Glomerular endothelial cell (primary cell): ENCODE results near the gene ANKRD6. TPM values are rescaled to one million over a fixed set of nuclear protein-coding genes. Genes with fewer than 3 reads are reported as not detected.

Experiments used
- DNase-seq: peaks from one replicate; pipeline ENCODE4 v3.0.0-alpha.2; 2011; ENCODE audit warnings: low read depth, low spot score; ENCODE audit errors: extremely low read depth
- total RNA-seq: library from RNA; depleted of rRNA; stranded (reverse); fragments of >200 nt; gene quantifications from 2 replicates; pipeline ENCODE4 v1.2.3, GENCODE V29; 2015

ANKRD6 gene
- total RNA-seq, 1 donor from 2014 or later: 18.5 TPM

GRCh38 chr6:89555806-89556205 is 122.9 kb downstream of the ANKRD6 start:
- DNase-seq: no peak

DNA sequence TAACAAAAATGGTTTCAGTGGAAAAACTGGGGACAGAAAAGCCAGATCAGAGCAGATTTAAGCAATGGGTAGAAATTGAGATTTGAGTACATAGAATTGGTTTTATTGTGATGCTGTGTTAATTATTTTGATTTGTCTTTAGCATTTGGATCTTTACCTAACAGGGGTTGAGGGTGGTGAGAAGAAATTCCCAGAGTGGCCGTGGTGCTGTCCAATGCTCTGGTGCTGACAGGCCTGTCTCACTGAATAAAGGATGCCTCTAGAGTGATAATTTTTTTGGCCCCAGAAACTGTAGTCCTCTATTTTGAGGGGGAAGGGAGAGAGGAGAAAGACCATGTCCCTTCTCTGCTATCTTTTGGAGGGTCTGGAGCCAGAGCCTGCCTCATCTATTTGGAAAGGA is 126.5 kb downstream of the ANKRD6 start:
- DNase-seq: no peak

DNA sequence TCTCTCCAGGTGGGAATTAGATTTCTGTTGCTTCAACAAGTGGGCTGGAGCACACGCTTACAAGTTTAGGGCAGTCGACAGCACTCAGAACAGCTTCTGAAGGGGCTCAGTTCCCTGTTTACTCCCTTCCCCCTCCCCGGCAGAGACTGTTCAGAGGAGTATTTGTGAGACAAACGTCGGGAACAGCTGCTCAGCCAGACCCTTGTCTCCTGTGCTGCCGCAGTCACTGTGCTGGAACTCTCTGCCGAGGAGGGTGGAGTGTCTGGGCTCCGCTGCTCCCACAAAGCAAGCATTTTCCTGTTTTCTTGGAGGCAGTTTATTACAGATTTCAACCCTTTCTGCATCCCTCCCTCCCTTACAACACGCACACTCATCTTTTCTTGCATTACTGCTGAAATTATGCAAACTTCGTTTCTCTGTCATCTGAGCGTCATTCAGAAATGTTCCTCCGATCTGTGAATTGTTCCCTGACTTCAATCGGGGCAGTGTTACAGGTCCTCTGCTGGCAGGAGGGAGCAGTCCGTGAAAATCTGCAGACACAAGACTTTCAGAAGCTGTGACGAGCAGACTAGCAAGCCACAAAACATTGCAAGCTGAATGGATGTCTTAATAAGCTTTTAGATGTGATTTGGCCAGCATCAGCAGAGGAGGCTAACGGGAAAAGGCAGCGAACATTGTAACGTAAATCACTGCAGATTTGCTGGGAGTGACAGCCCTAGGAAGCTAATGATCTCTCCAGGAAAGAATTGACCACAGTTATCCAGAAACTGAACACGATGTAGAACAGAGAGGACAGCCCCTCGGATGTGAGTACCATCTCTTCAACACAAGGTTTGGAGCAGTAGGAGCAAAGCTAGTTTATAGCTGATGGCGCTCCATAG is 129.4 kb downstream of the ANKRD6 start:
- DNase-seq: no peak

DNA sequence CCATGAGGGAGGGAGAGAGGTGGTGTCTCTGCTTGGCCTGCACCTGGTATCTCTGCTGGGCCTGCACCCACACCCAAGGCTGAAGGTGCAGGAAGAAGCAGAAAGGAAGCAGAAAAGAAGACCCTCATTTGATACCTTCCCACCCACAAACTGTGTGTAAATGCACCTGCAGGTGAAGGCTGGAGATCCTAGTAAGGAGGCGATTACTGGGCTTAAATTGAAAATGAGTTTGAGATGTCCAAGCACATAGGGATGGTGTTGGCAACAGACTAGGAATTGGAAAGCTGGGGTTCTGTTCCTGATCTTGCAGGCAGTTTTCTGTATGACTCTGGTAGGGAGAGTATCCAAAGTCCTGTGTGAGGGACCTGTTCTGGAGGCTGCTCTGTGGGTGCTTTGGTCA is 130.9 kb downstream of the ANKRD6 start:
- DNase-seq: no peak

GRCh38 chr6:89564752-89565427 is 131.9 kb downstream of the ANKRD6 start:
- no peak for DNase-seq

DNA sequence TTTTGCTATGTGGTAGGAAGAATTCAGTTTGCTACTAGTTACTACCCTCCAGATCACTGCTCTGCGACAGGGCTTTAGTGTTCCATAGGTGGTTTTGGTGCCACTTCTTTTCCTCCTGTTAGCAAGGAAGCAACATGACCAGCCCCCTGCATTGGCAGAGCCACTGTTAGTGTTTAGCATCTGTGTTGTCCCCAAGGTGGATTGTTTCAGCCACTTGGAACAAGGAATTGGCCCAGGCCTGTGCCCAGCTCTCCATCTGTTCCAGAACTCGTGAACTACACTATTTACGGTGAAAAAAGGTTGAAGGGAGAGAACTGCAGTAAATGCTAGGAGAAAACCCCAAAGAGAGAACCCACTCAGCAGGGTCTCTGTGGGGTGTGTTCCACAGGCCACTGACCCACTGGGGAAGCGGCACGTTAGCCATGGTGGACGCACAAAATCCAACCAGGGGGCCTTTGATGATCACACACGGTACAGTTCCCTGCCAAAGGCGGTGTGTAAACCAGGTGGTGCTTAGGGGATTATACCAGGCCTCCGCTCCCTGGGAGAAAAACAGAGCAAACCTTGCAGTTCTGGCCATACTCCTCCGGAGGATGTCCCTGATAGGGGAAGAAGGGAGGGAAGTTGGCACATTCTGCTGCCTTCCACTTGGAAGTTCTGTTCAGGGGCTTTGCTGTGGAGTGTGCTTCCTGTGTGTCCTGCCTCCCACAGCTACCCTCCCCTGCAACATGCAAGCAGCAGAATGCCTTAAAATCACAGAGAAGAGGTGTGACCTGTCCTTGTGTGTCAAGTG is 133.3 kb downstream of the ANKRD6 start:
- no peak for DNase-seq

GRCh38 chr6:89566930-89567629 is 134.1 kb downstream of the ANKRD6 start:
- DNase-seq: no peak

- no peak for DNase-seq
Measured at GRCh38 chr6:89567630-89568390, 134.9 kb downstream of the ANKRD6 start.

- DNase-seq: no peak
Measured at GRCh38 chr6:89574910-89575561, 142.1 kb downstream of the ANKRD6 start.

DNA sequence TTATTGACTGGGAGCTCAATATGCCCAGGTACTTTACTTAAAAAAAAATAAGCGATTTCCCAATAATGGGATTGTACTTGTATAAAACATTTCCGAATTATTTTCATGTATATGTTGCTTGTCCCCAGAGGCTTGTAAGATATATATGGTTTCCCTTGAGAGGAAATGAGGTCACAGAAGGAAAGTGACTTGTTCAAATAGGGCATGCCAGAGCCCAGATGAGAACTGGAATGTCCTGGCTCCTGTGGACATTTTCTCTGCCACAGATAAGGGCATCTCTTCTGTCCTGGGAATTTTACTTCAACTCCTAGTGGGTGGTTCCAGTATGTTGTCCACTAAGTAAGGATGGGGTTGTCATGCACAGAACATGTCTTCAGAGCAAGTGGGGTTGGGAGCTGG is 142.6 kb downstream of the ANKRD6 start:
- no peak for DNase-seq

DNA sequence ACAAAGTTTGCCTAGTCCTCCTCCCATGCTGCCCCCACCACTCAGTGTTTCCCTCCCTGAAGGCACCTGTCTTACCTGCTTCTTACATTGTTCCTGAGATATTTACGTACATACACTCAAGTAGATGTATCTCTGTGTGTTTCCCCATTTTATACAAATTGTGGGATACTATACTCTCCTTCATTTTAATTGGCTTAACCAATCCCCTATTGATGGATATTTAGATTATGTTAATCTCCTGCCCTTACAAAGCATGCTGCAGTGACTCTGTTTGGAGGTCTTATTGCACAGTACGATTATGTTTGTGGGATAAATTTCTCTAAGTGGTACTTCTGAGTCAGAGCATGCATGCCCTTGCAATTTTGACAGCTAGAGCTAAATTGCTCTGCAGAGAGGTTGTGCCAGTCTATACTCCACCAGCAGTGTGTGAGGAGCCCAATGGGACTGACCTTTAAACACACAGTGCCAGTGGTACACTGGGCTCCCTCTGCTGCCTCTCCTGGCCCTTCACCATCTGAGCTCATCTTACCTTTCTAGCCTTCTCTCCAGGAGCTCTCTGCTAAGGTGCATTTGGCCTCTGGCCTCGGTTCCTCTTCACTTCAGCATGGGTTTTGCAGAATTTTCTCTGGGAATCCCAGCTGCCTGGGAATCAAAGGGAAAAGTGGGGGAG is 148.2 kb downstream of the ANKRD6 start:
- no peak for DNase-seq

DNA sequence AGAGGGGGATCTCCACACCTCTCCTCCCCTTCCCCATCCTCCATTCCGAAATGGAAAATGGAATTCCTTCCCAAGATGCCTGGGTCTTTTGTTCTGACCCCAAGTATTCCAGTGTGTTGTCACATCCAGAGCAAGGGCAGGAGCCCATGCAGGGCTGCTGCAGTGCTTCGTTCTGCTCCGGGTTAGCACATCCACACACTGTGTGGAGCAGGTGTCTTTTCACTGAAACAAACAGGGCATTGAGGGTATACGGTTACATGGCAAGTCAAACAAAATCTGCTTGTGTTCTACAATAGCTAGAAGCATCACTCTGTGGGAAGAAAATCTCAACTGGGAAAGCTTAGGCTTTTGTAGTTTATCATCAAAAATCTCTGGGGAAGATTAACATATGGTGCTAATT is 148.7 kb downstream of the ANKRD6 start:
- DNase-seq: no peak

DNA sequence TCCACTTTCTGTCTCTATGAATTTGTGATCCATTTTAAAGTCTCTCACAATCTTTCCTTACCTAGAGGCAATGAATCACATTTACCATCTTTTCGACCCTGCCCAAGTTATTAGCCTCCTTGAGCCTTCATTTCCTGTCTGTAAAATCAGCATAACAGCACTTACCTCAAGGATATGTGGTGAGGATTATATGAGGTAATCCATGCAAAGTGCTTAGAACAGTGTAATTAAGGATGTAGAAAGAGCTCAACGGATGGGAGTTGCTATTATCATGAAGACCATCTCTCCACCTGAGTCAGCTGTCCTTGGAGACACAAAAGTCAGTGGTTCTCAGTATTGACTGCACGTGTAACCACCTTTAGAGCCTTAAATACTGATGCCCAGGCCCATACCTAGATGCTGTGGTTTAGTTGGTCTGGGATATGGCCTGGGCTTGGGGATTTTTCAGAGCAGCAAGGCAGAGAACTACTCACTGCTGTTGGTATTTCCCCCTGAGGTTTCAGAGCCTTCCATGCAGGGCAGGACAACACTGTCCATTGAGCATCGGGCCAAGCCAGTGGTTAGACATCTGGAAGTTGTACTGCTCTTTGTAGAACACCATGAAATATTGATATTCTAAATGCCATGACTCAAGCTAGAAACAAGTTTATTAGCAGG is 149.8 kb downstream of the ANKRD6 start:
- no peak for DNase-seq

DNA sequence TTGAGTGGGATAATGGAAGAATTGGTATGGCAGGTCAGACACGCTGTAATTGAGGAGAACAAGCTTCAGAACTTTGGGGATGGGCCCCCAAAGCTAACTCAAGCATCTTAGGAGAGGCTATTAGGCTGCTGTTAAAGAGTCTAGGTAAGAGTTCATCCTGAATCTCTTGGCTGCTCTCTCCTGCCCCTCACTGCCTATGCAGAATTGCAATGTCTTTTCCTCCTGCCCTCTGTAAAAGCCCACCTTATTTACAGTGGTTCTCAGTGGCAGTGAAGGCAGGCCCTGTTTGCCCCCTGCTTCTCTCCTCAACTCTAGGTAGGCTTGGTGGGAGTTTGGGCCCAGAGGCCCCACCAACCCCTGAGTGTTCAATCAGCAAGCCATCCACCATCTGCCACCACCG is 150.6 kb downstream of the ANKRD6 start:
- DNase-seq: no peak

DNA sequence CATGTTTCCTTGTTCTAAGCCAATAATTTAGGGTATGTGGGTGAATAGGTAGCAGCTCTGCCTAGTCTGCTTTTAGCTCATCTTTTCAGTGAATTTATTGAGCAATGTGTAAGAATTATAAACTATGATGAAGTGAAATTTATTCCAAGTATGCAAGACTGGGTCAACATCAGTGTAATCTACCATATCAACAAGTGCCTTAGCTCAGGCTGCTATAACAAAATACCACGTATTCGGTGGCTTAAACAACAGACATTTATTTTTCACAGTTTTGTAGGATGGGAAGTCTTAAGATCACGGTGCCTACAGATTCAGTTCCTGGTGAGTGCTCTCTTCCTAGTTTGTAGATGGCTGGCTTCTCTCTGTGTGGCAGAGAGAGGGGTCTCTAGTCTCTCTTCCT is 151.6 kb downstream of the ANKRD6 start:
- DNase-seq: no peak

GRCh38 chr6:89585154-89585553 is 152.2 kb downstream of the ANKRD6 start:
- no peak for DNase-seq

- DNase-seq: no peak
Measured at GRCh38 chr6:89589297-89590025, 156.5 kb downstream of the ANKRD6 start.

GRCh38 chr6:89590133-89590532 is 157.2 kb downstream of the ANKRD6 start:
- no peak for DNase-seq
